SKM-1 (cell line): Measurements from ENCODE around the gene DPP6.

Experiments
- DNase-seq: peaks from one replicate; lab custom pipeline; 2025; ENCODE audit not compliant: unreplicated experiment; lab: John Stamatoyannopoulos, UW

Gene DPP6

GRCh38 chr7:154783281-154783909, 731.2 kb downstream of the DPP6 start:
- no peak for DNase-seq

GRCh38 chr7:154785898-154786297, 733.7 kb downstream of the DPP6 start:
- no peak for DNase-seq

GRCh38 chr7:154789404-154789803, 737.2 kb downstream of the DPP6 start:
- DNase-seq, result no peak

- no peak for DNase-seq
These were observed 739.4 kb downstream of the DPP6 start for GRCh38 chr7:154791611-154792010.

GRCh38 chr7:154792436-154793055, 740.3 kb downstream of the DPP6 start:
- no peak for DNase-seq

- DNase-seq, result no peak
These were observed 742.1 kb downstream of the DPP6 start for GRCh38 chr7:154794147-154794780.

- DNase-seq, result no peak
These were observed 742.8 kb downstream of the DPP6 start for GRCh38 chr7:154795014-154795413.

GRCh38 chr7:154795437-154795836, 743.2 kb downstream of the DPP6 start:
- DNase-seq, result no peak

- DNase-seq, result no peak
These were observed 752.3 kb downstream of the DPP6 start for GRCh38 chr7:154804449-154804848.

GRCh38 chr7:154812027-154812426, 759.8 kb downstream of the DPP6 start:
- DNase-seq, result no peak

GRCh38 chr7:154817224-154817896, 765.2 kb downstream of the DPP6 start:
- no peak for DNase-seq

GRCh38 chr7:154827007-154827406, 774.8 kb downstream of the DPP6 start:
- no peak for DNase-seq

GRCh38 chr7:154832557-154833138, 780.5 kb downstream of the DPP6 start:
- DNase-seq, result no peak

GRCh38 chr7:154836021-154836448, 783.8 kb downstream of the DPP6 start:
- no peak for DNase-seq

- no peak for DNase-seq
These were observed 784.9 kb downstream of the DPP6 start for GRCh38 chr7:154837087-154837486.

- DNase-seq, result no peak
These were observed 785.4 kb downstream of the DPP6 start for GRCh38 chr7:154837622-154838021.

- DNase-seq, result no peak
These were observed 787.9 kb downstream of the DPP6 start for GRCh38 chr7:154840086-154840485.

GRCh38 chr7:154841731-154842331, 789.6 kb downstream of the DPP6 start:
- no peak for DNase-seq

- no peak for DNase-seq
These were observed 790.4 kb downstream of the DPP6 start for GRCh38 chr7:154842591-154842990.

GRCh38 chr7:154843670-154844237, 791.6 kb downstream of the DPP6 start:
- DNase-seq, result no peak

- no peak for DNase-seq
These were observed 792.3 kb downstream of the DPP6 start for GRCh38 chr7:154844499-154844898.
